ENCODE results near the gene KIF21B.

DNA sequence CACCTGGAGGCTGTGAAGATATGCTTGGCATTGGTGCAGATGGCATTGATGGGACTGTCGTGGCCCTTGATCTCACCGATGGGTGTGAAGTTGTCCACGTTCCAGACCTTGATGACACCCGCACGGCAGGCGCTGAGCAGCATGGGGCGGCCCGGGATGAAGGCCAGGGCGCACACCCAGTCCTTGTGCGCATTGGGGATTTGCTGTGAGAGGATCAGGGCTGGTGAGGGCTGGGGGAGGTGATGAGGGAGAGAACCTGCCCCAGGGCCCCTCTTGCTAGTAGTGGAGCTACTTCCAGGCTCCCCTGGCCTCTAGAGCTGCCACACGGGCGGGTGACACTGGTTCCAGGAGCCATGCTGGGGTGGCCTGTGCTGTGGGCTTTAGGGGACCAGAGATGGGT is 48.8 kb downstream of the KIF21B start:
- no peak for TF ChIP-seq PRPF4 (IDR thresholded peaks at IDR 0.05; ENCODE audit: insufficient read depth, low read depth, low read length, poor library complexity, severe bottlenecking)
- TF ChIP-seq POLR2A (conservative IDR thresholded peaks at IDR 0.05) = no peak
- TF ChIP-seq, protein P1, sequence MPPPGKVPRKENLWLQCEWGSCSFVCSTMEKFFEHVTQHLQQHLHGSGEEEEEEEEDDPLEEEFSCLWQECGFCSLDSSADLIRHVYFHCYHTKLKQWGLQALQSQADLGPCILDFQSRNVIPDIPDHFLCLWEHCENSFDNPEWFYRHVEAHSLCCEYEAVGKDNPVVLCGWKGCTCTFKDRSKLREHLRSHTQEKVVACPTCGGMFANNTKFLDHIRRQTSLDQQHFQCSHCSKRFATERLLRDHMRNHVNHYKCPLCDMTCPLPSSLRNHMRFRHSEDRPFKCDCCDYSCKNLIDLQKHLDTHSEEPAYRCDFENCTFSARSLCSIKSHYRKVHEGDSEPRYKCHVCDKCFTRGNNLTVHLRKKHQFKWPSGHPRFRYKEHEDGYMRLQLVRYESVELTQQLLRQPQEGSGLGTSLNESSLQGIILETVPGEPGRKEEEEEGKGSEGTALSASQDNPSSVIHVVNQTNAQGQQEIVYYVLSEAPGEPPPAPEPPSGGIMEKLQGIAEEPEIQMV (tag; conservative IDR thresholded peaks at IDR 0.05; ENCODE audit: low read depth) = no peak
- TF ChIP-seq, protein P2, sequence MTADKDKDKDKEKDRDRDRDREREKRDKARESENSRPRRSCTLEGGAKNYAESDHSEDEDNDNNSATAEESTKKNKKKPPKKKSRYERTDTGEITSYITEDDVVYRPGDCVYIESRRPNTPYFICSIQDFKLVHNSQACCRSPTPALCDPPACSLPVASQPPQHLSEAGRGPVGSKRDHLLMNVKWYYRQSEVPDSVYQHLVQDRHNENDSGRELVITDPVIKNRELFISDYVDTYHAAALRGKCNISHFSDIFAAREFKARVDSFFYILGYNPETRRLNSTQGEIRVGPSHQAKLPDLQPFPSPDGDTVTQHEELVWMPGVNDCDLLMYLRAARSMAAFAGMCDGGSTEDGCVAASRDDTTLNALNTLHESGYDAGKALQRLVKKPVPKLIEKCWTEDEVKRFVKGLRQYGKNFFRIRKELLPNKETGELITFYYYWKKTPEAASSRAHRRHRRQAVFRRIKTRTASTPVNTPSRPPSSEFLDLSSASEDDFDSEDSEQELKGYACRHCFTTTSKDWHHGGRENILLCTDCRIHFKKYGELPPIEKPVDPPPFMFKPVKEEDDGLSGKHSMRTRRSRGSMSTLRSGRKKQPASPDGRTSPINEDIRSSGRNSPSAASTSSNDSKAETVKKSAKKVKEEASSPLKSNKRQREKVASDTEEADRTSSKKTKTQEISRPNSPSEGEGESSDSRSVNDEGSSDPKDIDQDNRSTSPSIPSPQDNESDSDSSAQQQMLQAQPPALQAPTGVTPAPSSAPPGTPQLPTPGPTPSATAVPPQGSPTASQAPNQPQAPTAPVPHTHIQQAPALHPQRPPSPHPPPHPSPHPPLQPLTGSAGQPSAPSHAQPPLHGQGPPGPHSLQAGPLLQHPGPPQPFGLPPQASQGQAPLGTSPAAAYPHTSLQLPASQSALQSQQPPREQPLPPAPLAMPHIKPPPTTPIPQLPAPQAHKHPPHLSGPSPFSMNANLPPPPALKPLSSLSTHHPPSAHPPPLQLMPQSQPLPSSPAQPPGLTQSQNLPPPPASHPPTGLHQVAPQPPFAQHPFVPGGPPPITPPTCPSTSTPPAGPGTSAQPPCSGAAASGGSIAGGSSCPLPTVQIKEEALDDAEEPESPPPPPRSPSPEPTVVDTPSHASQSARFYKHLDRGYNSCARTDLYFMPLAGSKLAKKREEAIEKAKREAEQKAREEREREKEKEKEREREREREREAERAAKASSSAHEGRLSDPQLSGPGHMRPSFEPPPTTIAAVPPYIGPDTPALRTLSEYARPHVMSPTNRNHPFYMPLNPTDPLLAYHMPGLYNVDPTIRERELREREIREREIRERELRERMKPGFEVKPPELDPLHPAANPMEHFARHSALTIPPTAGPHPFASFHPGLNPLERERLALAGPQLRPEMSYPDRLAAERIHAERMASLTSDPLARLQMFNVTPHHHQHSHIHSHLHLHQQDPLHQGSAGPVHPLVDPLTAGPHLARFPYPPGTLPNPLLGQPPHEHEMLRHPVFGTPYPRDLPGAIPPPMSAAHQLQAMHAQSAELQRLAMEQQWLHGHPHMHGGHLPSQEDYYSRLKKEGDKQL (CRISPR knock-in tag; IDR thresholded peaks at IDR 0.05; ENCODE audit: borderline replicate concordance) = no peak
- TF ChIP-seq ZNF124 (CRISPR knock-in tag; IDR thresholded peaks at IDR 0.05) = no peak
- TF ChIP-seq PHF8 (IDR thresholded peaks at IDR 0.05; ENCODE audit: borderline replicate concordance, low read length) = no peak
- no peak for TF ChIP-seq ZNF24 (IDR thresholded peaks at IDR 0.05)
- TF ChIP-seq SIN3A (IDR thresholded peaks at IDR 0.05; ENCODE audit: borderline replicate concordance in 2 of 2, control insufficient read depth in 1 of 2, low read depth in 2 of 2, low read length in 2 of 2) = no peak
- TF ChIP-seq BCOR (IDR thresholded peaks at IDR 0.05) = no peak
- TF ChIP-seq ZNF274 (IDR thresholded peaks at IDR 0.05; ENCODE audit: borderline replicate concordance, low read depth, low read length) = no peak
